ENCODE measurements around the gene BAAT.

BAAT gene

GRCh38 chr9:101315112-101315450 lies 69.7 kb downstream of the BAAT start:
- no peak for DNase-seq (ENCODE audit: low read depth in 3 of 3)

GRCh38 chr9:101312661-101313060 lies 72.1 kb downstream of the BAAT start:
- no peak for DNase-seq (ENCODE audit: low read depth in 3 of 3)

GRCh38 chr9:101311758-101312420 lies 72.9 kb downstream of the BAAT start:
- peak in 1 of 3 donors; percentile 2 for DNase-seq (ENCODE audit: low read depth in 3 of 3)

- no peak for DNase-seq (ENCODE audit: low read depth in 3 of 3)
Measured at GRCh38 chr9:101311191-101311590, 73.6 kb downstream of the BAAT start.

All from stimulated activated CD4-positive, alpha-beta T cell treated with anti-CD3 and anti-CD28 coated beads, TNF-alpha, amount 100 ng/mL, for 48 hours (primary cell).